Activated CD4-positive, alpha-beta T cell treated with anti-CD3 and anti-CD28 coated beads for 24 hours (primary cell): ENCODE data around the gene UNC5A.

Experiments used
- DNase-seq, 2 donors: peaks; one replicate each; pipeline ENCODE4 v3.0.0-alpha.2; 2020; ENCODE audit warnings: low read depth in 2 of 2

The UNC5A gene

DNA sequence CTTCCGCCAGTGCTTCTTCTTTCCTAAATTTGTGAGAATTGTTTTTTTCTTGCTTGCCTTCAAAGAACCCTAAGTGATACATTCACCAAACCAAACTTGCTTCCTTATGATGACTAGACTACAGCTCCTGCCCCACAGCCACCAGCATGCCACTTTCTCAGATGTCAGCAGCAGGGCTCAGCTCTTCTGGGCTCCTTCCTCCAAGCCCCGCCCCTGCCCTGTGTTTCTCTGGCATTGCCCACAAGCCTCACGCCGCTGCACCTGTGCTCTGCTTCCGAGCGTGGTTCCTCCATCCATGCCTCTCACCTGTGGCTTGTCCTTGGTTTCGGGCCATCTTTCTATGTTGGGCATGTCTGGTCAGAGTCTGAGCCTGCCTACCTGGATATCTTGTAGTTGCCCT is 10.6 kb downstream of the UNC5A start:
- DNase-seq: no peak

DNA sequence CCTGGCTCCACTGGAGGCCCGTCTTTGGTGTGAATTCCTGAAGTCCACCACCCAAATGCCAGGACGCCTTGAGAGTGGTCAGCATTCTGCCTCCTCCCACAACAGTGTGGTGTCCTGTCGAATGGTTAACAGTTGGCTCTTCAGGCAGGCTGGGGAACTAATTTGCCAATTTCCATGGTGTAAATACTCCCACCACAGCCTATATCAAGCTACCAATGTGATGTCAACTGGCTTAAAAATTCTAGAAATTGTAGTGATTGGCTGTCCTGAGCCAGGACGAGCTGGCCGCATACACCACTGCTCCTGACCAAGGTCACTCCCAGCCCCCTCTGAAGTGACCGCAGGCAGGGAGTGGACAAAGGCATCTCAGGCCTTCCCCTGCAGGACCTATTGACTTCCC is 11.1 kb downstream of the UNC5A start:
- no peak for DNase-seq

DNA sequence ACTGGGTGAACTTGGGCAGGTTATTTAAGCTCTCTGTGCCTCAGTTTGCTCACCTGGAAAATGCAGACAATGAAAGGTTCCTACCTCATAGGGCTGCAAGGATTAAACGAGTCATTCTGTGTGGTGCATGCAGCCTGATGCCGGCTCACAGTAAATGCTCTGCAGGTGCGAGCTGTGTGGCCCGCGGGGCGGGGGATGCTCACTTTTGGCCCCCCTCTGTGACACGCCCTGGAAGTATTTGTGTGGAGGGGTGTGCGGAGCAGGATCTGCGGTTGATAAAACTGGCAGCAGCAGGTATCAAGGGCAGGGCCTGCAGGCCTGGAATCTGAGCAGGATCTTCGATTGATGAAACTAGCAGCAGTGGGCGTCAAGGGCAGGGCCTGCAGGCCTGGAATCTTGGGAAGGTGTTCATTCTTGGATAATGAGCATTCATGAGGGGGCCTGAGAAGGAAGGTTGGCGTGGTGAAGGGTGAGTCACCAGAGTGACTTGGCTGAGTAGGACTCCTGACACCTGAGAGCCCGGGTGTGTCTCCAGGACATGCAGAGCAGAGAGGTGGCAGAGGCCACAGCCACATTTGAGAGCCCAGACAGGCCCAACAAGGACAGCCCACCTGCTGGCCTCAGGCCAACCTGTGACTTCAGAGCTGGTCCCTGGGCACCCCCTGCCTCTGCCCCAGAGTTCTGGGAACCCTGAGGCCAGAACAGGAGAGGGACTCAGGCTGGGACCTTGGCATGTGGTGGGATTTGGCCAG is 11.9 kb downstream of the UNC5A start:
- no peak for DNase-seq

DNA sequence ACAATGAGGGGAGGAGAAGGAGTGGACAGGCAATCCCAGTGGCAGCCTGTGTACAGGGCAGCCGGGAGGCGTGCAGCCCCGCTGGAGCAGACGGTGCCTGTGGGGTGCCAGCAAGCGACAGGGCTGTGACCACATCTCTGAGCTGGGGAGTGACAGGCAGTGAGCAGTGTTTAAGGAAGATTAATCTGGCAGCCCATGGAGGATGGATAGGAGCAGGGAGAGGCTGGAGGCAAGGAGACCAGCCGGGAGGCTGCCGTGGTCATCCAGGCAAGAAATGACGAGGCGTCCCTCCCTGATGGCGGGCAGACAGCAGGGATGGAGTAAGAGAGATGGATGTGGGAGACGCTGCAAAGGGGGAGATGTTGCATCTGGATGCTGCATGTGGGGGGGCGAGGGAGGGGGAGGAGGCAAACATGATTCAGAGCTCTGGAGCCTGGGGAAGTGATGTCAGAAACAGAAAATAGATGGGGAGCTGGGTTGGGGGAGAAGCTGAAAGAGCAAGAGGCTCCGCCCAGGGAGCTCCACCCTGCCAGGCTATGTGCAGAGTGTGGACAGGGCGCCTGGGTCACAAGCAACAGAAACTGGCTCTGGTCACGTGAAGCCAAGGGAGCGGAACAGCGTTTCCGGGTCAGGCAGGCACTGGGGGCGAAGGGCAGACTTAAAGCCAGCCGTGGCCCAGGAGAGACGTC is 12.6 kb downstream of the UNC5A start:
- DNase-seq: no peak

DNA sequence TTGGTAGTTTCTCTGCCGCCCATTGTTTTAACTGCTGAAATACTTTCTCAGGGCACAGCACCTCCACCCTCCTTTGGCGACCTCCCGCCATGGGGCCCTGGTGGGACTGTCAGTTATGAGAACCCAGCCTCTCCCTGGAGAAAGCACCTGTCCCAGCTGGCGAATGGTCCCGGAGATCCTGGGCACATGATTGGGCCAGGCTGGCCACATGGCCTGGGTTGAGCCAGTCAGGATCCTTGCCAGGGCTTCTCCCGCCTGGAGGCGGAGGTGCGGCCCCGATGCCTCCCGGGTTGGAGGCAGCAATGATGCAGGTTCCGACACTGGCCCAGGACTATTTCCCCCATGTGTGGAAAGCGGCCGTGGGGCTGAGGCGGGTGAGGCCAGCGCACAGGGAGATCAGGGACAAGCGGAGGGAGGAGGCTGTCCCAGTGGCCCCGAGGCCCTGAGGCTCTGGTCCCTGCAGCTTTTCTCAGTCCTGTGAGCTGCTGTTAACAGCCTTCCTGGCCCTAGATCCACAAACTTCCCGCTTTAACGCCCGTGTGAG is 13.6 kb downstream of the UNC5A start:
- no peak for DNase-seq

DNA sequence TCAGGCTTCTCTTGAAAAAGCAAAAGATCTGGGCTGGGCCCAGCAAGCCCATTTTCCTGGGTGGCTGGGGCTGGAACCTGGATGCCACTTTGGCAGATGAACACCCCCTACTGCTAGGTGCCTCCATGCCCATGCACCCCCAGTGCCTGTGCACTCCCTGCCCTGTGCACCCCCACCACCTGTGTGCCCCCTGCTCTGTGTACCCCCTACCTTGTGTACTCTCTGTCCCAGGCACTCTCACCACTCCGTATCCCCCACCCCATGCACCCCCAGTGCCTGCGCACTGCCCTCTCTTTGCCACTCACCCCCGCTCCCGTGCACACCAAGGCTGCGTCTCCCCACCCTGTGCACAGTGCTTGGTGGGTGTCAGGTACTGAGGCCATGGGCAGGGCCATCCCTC is 14.2 kb downstream of the UNC5A start:
- no peak for DNase-seq

DNA sequence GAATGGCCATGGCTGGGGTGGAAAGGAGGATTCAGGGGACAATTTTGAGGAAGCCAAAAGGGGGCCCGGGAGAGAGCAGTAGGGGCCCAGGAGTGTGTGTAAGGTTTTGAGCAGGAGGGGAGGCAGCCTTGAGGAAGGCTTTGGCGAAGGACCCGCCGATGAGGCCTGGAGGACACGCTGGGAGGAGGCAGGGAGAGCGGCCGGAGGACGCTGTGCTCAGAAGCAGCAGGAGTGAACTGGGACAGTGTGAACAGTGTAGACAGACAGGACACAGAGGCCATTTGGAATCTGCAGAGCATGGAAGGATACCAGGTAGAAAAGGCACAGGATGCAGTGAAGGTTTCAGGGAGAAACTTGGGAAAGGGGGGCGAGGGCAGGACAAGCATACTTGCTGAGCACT is 14.9 kb downstream of the UNC5A start:
- DNase-seq: no peak

DNA sequence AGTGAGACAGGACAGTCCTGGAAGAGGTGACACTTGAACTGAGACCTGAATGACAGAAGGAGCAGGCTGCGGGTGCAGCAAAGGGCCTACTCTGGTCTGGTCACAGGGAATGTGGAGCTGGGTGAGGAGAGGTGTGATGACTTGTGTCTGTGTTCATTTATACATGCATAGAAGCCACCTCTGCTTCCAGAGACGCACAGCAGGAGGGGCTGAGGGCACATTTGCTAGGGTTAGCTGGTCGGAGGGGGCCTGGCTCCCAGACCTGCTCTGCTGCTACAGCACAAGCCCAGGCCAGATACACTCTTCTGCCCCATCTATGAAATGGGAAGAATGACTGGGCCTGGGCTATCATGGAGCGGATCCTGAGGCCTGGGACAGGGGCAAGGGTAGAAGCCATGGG is 15.6 kb downstream of the UNC5A start:
- DNase-seq: no peak

DNA sequence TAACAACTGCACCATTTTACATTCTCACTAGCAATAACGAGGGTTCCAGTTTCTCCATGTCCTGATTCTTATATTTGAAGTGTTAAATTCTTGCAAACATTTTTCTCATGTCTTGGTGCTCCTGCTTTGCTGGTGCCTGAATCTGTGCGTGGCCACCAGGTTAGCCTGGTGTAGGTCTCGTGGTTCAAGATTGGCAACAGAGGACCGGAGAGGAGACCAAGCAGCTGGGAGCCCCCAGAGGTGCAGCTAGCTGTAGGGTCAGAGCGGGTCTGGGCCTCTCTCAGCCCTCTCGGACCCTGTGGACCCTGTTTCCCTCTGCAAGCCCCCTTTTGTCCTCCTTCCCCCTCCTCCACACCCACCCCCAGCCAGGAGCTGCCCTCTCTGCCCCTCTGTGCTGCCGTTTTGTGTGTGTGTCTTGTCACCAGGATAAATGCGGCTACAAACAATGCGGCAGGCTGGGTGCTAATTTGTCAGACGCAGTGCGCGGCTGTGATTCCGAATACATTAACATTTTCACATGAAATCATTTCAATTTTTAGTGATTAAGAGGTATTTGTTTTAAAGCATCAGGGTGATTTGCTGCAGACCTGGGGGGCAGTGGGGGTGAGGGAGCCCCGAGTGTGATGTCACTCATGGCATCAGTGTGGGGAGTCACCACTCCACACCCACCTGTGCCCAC is 17.5 kb downstream of the UNC5A start:
- no peak for DNase-seq

DNA sequence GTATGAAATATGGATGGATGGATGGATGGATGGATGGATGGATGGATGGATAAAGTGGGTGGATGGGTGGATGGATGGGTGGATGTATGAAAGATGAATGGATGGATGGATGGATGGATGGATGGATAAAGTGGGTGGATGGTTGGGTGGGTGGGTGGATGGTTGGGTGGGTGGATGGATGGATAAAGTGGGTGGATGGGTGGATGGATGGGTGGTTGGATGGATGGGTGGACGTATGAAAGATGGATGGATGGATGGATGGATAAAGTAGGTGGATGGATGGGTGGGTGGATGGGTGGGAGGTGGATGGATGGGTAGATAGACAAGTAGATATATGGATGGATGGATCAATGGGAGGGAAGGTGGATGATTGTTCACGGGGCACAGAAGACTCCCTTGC is 19.0 kb downstream of the UNC5A start:
- no peak for DNase-seq

DNA sequence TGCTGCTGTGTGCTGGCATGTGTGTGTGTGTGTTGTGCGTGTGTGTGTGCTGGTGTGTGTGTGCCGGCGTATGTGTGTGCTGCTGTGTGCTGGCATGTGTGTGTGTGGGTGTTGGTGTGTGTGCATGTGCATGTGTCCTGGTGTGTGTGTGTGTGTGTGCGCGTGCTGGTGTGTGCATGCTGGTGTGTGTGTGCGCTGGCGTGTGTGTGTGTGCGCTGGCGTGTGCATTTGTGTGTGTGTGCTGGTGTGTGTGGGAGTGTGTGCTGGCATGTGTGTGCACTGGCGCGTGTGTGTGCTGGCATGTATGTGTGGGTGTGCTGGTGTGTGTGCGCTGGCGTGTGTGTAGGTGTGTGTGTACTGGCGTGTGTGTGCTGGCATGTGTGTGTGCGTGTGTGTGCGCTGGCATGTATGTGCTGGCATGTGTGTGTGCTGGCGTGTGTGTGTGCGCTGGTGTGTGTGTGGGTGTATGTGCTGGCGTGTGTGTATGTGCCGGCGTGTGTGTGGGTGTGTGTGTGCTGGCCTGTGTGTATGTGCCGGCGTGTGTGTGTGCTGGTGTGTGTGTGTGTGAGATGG is 20.1 kb downstream of the UNC5A start:
- no peak for DNase-seq

DNA sequence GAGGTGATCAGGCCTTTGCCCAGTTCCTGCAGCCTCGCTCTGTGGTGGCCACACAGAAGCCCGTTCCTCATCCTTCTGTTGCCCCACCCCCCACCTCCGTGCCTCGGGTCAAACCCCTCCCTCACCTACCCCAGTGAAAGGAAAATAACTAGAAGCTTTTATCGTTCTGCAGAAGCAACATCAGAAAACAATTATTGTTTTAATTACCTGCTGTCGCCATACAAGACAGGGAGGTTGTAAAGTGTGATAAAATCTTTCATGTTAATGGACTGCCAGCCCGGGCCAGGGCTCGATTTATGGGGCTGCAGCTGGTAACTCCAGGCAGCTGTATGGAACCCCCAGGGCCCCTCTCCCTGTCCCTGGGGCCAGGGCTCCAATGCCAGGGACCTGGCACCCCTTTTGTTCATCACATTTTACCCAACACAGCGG is 20.6 kb downstream of the UNC5A start:
- DNase-seq: no peak

DNA sequence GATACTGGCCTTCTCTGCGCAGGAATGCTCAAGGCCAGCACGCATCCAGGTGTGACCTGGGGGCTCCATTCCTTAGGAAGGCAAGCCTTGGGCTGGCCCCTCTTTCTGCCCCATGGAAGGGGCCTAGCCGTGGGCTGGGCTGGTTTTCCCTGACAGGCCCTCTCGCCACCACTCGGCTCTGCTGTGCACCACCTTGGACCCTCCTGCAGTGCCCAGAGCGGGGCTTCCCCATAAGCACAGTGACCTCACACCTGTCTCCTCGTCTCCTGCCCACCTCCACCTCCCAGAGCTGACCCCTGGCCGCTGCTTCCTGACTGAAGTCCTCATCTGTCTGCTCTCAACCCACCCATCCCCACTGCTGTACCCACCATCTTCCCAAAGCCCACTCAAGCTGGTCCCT is 21.1 kb downstream of the UNC5A start:
- DNase-seq: no peak

DNA sequence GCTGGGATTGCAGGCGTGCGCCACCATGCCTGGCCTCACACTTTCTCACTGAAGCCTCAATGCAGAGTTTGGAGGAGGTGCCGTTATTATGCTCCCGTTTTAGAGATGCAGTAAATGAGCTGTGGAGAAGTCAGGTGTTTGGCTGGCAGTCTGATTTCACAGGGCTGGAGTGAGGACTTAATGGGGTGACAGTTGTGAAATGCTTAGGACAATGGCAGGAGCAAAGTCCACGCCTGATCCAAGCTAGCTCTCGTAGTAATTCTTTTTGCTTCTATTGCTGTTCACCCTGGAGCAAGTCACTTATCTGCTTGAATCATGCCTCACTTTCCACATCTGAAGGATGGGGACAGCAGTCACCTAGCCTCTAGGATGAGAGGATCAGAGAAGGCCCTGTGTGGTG is 21.8 kb downstream of the UNC5A start:
- no peak for DNase-seq

DNA sequence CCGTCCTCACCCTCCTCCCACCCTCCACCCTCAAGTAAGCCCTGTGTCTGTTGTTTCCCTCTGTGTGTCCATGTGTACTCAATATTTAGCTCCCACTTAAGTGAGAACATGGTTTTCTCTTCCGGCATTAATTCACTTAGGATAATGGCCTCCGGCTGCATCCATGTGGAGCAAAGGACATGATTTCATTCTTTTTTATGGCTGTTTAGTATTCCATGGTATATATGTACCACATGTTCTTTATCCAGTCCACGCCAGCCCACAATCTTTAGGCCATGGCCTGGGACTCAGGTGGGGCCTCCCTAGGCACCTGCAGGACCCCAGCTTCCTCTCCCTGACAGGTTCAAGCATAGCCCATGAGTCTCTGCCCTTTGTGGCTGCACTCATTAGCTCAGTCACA is 22.9 kb downstream of the UNC5A start:
- no peak for DNase-seq

DNA sequence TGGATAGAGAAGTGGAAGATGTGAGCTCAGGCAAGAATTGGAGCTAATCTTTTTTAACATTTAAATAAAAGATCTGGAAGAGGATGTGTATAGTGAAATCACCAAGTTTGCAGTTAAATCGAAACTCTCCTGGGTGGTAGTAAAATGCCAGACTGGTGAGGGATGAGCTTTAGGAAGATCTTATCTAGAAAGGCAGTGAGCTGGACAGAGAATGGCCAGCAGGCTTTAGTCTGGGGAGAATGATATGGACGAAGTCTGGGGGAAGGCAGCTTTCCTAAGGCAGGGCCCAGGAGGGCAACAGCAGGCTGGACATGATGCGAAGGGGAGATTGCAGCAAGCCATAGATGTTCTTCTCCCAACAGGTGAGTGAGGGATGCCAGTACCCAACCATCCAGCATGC is 25.6 kb downstream of the UNC5A start:
- DNase-seq: no peak

DNA sequence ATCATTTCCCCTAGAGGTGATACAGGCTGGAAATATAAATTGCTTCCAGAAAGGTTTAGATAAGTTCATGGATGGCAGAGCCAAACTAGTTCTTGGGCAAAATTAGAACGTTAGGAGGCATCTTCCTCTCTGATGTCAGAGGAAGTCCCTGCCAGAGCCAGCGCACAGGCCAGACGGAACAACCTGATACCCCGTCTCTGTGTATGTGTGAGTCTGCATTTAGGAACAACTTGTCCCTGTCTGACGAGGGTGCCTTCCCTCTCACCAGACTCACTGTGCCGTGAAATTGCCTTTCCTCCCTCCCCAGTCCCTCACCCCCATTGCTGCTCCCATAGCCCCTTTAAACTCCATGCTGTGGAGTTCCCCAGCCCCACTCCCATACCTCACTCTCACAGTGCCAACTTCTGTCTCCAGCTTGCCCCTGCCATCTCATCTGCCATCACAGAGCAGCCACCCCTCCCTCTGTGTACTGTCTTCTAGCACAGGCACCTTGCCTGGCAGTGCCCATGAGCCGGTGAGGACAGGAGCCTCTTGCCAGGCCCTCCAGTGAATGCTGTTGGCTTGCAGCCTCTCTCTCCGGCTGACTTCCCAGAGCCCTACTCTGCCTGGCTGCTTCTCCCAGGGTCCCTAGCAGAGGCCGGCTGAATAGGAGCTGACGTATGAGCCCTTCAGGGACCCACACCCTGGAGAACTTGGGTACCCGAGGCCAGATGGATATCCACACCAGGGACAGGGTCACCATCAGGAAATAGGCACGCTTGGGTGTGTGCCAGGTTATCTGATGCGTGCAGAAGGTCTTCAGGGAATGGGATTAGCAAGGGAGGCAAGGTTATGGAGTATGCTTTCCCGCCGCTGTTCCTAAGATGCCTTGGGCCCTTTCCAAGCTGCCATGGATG is 26.7 kb downstream of the UNC5A start:
- DNase-seq: no peak

DNA sequence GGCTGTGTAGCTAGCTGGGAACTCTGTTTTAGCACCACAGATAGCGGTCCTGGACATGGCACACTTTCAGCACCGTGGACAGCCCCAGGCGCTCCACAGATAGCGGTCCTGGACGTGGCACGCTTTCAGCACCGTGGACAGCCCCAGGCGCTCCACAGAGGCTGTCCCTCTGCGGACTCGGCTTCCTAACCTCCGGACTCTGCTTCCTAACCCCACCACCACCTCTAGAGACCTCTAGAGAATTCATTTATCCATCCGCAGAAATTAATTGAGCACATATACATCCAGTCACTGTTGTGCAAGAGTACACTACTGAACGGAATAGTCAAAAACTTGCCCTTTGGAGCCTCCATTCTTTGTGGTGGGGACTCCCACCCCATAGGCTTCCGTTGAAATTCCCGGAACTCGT is 27.4 kb downstream of the UNC5A start:
- DNase-seq: peak; percentile 58 to 68

DNA sequence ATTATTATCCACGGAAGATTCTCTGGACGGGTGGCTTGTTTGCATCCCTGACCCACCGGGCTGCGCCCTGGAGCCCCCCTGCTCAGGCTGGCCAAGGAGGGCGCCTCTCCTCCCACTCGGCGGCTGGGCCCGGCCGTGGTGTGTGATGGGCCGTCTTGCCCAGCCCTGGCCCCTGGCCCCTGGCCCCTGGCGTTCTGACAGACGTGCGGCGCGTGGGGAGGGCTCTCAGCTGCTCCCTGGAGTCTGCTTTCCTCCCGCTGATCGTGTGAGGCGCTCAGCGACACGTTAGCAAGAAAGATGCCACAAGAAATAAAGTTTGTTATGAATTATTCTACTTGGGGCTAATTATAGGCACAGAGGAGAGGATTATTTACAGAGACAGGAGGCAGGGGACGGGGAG is 33.3 kb downstream of the UNC5A start:
- DNase-seq: no peak

DNA sequence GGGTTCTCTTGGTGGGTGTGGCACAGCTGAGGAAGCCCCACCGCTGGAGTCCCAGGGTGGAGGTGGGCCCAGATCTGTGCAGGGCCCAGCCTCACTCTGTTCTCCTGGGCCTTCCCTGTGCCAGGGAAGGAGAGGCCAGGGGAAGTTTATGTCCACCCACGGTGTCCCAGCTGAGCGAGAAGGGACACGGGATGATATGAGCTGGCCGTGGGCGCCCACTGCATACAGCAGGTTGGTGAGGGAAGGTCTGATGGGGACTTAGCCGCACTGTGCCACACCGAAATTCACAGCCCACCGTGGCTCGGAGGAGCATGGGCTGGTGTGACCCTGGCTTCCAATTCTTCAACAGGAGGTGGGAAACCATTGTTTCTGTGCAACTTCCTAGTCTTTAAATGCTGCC is 33.9 kb downstream of the UNC5A start:
- DNase-seq: no peak

DNA sequence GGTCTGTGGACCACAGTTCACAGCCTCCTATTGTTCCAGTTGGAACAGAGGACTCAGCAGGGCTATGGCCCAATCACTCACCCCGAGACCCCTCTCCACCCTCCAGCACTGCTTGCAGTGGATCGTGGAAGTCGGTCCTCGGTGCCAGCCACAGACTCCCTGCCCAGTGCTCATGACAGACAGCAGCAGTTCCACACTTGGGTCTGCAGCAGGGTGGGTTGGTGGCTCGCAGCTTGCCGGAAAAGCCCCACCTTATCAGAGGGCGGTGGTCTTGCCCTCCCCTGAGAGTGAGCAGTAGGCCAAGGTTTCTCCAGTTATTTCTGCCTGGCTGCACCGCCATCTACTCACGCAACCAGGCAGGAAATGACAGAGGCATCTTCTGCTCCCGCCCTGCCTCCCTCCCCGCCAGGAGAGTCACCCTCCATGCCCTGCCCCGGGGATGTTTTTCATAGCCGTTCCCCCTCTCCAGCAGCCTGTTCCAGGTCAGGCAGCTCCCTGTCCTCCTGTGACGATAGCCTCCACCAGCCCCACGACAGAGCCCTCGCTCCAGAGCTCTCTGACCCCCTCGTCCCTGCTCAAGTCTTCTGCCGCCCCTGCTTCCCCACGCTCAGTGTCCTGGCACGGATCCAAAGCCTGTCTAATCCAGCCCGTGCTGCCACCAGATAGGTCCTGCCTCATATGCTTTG is 34.5 kb downstream of the UNC5A start:
- DNase-seq: no peak
